ENCODE results near the gene MYOF.

MYOF gene, protein sequence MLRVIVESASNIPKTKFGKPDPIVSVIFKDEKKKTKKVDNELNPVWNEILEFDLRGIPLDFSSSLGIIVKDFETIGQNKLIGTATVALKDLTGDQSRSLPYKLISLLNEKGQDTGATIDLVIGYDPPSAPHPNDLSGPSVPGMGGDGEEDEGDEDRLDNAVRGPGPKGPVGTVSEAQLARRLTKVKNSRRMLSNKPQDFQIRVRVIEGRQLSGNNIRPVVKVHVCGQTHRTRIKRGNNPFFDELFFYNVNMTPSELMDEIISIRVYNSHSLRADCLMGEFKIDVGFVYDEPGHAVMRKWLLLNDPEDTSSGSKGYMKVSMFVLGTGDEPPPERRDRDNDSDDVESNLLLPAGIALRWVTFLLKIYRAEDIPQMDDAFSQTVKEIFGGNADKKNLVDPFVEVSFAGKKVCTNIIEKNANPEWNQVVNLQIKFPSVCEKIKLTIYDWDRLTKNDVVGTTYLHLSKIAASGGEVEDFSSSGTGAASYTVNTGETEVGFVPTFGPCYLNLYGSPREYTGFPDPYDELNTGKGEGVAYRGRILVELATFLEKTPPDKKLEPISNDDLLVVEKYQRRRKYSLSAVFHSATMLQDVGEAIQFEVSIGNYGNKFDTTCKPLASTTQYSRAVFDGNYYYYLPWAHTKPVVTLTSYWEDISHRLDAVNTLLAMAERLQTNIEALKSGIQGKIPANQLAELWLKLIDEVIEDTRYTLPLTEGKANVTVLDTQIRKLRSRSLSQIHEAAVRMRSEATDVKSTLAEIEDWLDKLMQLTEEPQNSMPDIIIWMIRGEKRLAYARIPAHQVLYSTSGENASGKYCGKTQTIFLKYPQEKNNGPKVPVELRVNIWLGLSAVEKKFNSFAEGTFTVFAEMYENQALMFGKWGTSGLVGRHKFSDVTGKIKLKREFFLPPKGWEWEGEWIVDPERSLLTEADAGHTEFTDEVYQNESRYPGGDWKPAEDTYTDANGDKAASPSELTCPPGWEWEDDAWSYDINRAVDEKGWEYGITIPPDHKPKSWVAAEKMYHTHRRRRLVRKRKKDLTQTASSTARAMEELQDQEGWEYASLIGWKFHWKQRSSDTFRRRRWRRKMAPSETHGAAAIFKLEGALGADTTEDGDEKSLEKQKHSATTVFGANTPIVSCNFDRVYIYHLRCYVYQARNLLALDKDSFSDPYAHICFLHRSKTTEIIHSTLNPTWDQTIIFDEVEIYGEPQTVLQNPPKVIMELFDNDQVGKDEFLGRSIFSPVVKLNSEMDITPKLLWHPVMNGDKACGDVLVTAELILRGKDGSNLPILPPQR (N-terminal part only)

DNA sequence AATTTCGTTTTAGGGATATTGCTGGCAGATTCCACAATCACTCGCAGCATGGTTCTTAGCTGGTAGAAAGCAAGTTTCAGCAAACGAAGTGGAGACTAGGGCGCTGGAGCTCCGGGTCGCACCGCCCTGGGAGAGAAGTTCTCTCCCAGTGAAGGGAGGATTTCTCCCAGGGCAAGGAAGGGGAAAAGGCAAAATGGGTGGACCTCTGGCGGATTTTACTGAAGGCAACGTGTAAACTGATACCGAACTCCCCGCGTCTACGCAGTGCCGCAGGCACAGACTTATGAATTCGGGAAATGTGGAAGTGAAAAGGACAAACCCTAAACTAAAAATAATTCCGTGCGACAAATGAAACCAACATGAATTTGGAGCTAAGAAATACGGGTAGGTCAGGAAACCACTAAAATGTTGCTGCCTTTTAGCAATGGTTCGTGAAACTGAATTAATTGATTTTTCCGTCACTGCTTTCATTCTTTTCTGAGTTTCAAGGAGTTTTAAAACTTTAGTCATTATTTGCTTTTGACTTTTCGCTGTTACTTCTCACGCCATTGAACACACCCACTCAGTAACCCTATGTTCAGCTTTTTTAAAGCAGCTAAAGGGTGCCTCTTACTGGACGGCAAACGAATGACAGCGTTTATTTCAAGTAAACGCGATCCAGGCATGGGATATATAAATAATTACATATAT lies at the start of gene MYOF:
MYOF (minus strand) TSS at position 190 of the 690 bp plus-strand sequence; CDS start at position 50, 140 bp downstream.
- peak in 2 of 3 experiments; percentile 28 to 33 for DNase-seq (ENCODE audit: low read depth in 3 of 3)

DNA sequence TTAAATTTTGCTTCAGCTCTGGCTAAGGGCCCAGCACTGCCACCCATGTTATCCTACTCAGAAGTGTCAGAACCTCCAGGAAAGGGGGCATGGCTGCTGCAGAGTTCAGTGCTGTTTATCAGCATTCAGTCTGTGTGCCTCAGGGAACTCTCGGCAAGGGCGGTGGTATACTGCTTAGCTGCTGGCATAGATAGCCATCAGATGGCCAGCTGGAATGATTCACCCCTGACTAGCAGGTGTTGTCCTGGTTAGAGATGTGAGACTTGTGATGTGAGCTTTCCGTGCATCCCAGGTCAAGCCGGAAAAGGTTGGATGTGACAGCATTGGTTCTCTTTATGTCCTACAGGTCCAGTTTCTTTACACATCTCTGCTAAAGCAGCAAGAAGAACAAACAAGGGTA lies 36.4 kb upstream of the MYOF start:
- DNase-seq (ENCODE audit: low read depth in 3 of 3) = no peak

DNA sequence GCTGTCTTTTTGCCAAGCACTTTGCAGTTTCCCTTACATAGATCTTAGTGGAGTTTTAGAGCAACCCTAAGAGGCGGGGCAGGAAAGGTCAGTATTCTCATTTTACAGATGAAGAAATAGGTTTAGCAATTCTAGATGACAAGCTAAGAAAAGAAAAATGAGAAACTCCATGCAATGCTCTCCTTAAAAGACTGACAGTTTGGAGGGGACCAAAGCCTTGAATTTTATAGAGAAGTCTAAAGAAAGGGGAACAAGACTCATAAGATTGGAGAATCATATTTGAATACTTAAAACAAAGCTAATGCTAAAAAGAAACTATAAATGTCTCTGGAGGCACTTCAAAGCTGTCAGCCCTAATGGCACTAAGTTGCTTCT lies 33.9 kb upstream of the MYOF start:
- DNase-seq (ENCODE audit: low read depth in 3 of 3) = no peak

DNA sequence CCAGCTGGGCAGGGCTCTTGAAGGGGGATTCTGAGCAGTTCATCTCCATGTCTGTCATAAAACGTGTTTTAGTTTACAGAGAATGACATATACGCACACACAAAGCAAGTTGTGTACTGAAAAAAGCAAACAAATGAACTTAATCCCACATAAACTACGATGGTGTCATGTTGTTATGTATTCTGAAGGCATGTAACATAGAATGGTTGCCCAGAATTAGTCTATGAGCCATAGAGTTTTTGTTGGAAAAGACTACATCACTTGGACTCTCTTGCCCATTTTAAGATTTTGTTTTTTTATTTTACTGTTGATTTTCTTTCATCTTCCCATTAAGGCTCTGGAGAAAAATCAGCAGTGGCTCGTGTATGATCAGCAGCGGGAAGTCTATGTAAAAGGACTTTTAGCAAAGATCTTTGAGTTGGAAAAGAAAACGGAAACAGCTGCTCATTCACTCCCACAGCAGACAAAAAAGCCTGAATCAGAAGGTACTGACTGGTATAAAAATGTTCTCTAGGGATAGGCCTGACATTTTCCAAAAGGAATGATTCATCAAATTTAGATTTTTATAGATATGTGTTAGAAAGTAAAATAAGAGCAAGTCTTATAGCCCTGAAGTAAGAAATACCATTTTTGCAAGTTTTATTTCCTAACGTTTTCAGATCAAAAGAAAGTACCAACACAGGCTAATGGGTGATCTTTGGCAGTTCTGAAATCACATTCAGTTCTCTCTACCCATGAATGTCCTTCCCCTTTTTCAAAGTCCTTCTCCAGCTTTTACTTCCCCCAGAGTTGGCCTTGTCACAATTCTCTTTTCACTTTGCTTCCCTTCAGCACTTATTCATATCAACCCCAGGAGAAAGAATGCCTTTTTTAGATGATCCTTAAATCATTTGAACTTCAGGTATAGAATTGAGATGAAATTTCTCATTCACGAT lies 33.2 kb upstream of the MYOF start:
- DNase-seq (ENCODE audit: low read depth in 3 of 3) = no peak

DNA sequence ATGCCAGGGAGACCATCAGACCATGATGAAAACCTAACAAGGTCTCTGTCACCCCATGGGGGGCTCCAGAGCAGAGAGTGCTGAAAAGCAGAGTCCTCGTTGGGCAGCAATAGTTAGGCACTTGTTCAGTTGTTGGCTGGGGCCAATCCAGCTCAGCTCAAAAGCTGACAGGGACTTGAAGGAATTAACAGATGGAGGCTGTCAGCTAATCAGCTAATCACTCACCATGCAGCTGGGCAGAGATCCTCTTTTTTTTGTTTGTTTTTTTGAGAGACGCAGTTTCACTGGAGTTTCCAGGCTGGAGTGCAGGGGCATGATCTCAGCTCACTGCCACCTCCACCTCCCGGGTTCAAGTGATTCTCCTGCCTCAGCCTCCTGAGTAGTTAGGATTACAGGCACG lies 32.4 kb upstream of the MYOF start:
- no peak for DNase-seq (ENCODE audit: low read depth in 3 of 3)

DNA sequence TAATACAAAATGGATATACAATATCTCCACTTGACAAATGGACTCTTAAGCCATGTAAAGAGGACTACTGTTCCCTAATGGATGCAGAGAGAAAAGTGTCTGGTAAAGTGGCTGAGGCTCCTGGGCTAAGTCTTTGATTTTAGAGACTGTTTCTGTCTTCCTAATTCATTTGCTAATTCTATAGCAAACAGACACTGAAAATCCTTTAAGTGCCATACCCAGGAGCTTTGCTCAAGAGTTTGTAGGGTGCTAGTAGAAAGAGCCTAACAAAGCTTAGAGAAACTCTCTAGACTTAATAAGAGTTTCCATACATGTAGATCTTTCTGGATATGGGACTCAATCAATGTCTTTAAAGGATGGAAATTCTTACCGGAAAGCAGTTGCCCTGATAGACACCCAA lies 31.0 kb upstream of the MYOF start:
- no peak for DNase-seq (ENCODE audit: low read depth in 3 of 3)

DNA sequence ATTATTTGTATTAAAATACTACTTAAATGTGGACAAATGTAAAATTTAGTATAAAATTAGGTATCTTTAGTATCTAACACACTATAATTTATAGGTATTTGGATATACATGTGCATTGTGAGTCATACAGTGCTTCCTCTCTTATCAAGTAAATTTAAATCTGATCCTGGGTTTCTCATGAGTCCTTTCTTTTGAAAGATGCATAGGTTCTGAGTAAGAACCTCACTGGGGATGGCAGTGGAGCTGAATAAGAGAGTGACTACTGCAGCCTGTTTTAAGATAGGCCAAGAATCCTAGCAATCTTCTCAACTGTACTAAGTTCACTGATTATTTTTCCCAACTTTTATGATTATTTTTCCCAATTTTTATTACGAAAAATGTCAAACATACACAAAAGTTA lies 30.4 kb upstream of the MYOF start:
- DNase-seq (ENCODE audit: low read depth in 3 of 3) = no peak

DNA sequence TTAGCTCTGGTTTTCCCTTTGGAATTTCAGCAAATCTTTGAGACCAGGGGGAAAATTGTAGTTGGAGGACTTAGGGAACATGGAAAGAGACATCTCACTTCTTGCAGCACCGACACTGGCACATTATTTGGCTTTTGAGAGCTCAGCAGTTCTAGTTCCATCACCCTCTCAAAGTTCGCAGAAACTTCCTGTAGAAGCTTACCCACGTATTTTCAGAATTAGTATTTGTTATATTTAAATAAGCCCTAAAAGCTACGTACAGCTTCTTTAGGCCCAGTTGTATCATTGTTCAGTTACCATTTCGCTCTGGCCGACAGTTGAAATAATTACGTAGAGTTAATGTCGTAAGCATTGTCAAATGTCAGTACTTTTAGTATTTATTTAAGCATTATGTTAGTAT lies 27.7 kb upstream of the MYOF start:
- no peak for DNase-seq (ENCODE audit: low read depth in 3 of 3)

DNA sequence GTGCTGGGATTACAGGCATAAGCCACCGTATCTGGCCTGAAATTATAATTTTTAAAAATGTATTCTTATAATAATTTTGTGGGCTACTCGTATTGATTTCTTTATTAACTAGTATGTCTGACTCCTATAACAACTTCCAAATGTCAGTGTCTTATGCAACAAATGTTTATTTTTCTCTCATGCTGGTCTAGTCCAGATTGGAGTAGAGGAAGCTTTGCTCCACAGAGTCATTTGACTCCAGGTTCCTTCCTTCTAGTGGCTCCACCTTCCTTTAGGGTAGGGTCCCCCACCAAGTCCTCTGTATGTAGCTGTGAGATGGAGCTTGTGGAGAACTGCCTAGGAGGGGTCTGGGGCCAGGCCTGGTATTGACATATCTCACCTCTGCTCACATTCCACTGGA lies 22.9 kb upstream of the MYOF start:
- DNase-seq (ENCODE audit: low read depth in 3 of 3) = no peak

DNA sequence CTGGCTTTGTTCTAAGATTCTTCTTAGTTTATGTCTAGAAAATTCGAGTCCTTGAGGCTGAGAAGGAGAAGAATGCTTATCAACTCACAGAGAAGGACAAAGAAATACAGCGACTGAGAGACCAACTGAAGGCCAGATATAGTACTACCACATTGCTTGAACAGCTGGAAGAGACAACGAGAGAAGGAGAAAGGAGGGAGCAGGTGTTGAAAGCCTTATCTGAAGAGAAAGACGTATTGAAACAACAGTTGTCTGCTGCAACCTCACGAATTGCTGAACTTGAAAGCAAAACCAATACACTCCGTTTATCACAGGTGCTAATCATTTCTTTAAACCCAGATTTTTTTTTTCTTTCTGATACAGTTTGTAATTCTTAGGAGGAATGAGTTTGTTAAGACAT lies 20.9 kb upstream of the MYOF start:
- DNase-seq (ENCODE audit: low read depth in 3 of 3) = no peak

DNA sequence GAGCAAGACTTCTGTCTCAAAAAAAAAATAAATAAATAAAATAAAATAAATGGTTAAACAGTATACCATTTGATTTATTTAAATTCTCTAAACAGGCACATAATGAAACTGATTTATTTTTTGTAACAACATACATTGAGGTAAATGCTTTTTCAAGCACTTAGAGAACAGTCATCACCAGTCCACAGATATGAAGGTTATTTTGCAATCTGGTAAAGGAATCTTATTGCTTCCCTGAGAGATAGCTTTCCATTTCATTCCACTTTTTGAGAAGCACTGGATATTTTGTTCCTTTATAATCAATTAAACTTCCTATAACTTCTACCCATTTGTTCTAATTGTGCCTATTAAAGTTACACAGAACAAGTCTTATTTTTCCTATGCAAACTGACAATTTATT lies 19.5 kb upstream of the MYOF start:
- DNase-seq (ENCODE audit: low read depth in 3 of 3) = no peak

DNA sequence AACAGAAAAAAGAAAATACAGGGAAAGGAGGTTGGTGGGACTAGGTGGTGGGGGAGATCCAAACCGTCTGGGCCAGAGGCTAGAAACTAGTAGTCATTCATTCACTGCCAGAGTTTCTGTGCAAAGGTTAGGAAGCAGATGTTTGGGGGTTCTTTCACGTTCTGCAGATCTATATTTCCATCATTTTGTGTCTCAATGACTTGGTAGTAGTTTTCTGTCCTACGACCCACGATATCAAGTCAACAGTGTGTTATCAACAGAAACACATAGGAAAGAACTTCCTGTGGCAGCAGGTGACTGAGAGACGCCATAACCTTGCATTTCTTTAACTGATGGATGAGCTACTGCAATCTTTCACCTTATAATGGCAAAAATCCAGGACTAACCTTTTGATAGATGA lies 16.0 kb upstream of the MYOF start:
- DNase-seq (ENCODE audit: low read depth in 3 of 3) = no peak

DNA sequence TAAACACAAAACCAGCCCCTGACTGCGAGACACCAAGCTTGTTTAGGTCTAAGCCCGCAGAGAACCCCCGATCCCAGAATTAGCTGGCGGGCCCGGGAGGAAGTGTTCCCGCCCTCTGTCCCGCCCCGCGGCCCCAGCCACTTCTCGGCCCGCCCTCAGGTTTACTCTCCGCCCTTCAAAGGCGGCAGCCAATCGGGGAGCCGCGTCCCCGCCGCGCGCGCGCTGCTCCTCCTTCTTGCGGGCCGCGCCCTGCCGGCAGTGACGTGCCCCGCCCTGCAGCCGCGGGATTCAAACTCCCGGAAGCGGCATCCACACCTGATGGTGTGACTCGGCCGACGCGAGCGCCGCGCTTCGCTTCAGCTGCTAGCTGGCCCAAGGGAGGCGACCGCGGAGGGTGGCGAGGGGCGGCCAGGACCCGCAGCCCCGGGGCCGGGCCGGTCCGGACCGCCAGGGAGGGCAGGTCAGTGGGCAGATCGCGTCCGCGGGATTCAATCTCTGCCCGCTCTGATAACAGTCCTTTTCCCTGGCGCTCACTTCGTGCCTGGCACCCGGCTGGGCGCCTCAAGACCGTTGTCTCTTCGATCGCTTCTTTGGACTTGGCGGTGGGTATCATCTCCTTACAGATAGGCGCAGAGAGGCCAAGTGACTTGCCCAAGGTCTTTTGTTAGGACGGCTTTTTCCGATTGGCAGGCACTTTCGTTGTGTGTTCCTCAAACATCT lies 14.3 kb upstream of the MYOF start, which contains the start of gene CEP55:
CEP55 (plus strand) TSS at position 291 of the 720 bp plus-strand sequence. CDS start 3,440 bp downstream, outside the sequence.
- DNase-seq (ENCODE audit: low read depth in 3 of 3) = peak; percentile 89 to 96 (median 89)

DNA sequence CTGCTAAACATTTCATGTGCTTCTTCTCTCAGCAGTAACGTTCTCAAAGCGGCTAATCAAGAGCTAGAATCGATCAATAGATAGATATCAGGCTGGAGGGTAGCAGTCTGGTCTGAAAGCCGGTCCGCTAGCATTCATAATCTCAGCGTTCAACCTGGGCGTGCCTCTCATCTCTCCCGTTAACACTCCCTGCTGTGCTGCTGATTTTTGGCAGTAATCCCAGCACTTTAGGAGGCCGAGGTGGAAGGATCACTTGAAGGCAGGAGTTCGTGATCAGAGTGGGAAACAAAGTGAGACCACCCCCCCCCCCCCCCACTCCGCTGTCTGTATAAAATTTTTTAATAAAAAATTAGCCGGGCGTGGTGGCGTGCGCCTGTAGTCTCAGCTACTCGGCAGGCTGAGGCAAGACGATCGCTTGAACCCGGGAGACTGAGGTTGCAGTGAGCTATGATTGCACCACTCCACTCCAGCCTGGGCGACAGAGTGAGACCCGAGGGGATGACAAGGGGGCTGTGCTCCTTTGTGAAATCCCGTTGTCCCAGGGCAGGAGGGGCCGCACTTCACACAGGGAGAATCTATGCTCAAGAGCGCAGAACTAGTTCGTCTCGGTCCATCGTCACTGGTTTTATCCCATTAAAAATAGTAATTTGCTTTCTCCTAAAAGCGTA lies 13.7 kb upstream of the MYOF start:
- peak in 1 of 3 experiments; percentile 9 for DNase-seq (ENCODE audit: low read depth in 3 of 3)

DNA sequence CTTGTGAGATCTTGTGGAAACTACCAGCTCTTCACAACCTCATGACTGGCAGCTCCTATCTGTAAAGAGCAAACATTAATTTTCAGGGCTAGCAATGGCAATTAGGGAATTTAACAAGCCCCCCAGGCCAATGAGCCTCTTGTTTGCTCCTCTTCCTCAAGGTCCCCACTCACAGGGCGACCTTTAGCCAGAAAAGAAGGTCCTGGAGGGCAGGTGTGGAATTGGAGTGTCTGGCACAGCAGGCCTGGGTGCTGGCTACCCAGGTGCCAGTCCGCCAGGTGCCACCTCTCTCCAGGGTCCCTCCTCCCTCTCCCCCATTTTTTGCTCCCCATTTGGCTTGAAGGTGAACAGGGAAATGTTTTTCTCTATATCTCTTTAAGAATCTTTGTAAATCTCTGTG lies 12.4 kb upstream of the MYOF start:
- DNase-seq (ENCODE audit: low read depth in 3 of 3) = no peak

DNA sequence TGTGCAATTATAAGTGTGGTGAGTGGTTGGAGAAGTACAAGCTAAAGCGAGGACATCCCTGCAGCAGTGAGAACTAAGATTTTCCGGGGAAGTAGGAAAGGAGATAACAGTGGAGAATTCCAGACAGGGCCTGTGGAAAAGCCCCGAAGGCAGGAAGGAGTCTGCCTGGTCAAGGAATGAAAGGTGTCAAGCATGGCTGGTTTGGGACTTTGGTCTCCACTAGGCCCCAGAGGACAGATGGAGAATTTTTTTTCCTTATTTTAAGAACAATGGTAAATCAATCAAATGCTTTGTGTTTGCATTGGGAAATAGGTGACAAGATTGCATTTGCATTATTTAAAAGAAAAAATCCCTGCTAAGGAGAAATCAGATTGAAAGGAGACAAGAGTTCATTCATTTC lies 11.0 kb upstream of the MYOF start:
- no peak for DNase-seq (ENCODE audit: low read depth in 3 of 3)

DNA sequence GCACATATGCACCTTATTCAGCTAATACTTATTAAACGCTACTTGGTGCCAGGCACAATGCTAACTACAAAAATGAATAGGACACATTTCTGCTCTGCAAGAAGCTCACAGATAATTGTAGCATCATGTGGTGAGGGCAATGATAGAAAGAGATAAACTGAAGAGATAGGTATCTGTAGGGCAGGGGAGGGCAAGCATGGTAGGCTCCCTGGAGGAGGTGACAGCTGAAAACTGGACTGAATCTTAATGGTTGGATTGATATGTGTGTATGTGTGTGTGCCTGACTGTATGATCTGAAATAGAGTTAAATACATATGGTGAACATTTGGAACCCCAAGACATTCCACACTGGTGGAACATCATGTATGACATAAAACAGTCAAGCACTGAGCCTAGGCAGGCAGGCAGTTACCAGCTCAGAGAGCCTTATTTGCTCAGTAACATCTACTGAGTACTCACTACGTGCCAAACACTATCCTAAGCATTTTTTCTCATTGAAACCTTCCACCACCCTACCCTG lies 9.5 kb upstream of the MYOF start:
- no peak for DNase-seq (ENCODE audit: low read depth in 3 of 3)

DNA sequence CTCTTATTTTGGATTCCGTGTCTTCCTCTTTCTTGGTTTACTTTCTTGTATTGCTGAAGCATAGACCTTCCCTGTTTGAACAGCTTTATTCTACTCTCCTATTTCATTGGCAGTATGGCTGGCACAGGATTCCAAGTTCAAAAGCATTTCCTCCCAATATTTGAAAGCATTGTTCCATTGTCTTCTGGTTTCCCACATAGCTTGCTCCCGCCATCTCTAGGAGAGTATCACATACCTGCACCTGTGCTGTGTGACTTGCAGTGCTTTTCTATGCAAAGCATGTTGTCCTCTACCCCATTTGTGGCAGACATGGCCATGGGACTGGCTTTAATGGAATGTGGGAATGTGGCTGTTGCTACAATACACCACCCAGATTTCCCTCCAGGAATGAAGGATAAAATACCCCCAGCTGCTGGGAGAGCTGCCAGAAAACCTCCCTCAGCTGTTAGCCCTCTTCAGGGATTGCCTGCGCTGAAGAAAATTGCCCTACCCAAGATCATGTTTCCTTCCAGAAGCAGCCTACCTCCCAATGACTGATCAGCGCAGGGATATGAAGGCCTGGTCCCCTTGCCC lies 6.9 kb upstream of the MYOF start:
- DNase-seq (ENCODE audit: low read depth in 3 of 3) = no peak

Measured in stimulated activated CD4-positive, alpha-beta T cell treated with anti-CD3 and anti-CD28 coated beads, TNF-alpha, amount 100 ng/mL, for 24 hours (primary cell).